Measurements from ENCODE around the gene AGAP1.

- TF ChIP-seq REST (IDR thresholded peaks at IDR 0.05; ENCODE audit: insufficient read depth in 1 of 2, low read depth in 2 of 2, low read length in 2 of 2): no peak
- TF ChIP-seq TAF1 (IDR thresholded peaks at IDR 0.05; ENCODE audit: borderline replicate concordance, insufficient read depth, low read length): no peak
- TF ChIP-seq POLR2AphosphoS5 (IDR thresholded peaks at IDR 0.05; ENCODE audit: low read depth, low read length): no peak
- TF ChIP-seq SIN3A (IDR thresholded peaks at IDR 0.05; ENCODE audit: borderline replicate concordance, insufficient read depth, low read length): no peak
These were observed 333.7 kb downstream of the AGAP1 start for GRCh38 chr2:235827585-235827992.
